ENCODE measurements around the gene KLRC3. TPM values are rescaled to one million over a fixed set of nuclear protein-coding genes. Genes with fewer than 3 reads are reported as not detected.
"Not testable (repeated sequence)": the region's sequence is repeated elsewhere in the genome, so short reads cannot be mapped to it uniquely, and the experiment has no call there.

KLRC3 gene
- total RNA-seq, 6 experiments from 2014 or later = not detected

DNA sequence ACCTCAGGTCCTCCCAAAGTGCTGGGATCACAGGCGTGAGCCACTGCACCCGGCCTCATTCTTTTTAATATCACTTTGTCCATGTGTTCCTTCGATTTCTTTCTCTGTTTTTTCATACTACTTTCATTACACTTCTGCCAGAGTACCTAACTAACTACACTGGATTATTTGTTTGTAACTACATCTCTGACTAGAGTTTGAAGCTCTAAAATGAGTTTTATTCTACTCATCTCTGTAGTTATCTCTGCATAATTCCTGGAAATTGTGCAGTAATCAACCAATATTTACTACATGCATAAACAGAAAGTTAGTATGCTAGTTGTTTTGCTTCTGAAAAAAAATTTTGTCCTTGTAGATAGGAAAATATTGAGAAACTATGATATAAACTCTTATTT, 45.8 kb downstream of the KLRC3 start:
- Histone ChIP-seq H3K9me3 (no peaks in the 10 kb centered on the region), H3K4me3 (no peak overlapping the region), H3K27me3 (no peaks in the 10 kb centered on the region), H3K36me3 (no peaks in the 10 kb centered on the region), H3K4me1 (no peaks in the 10 kb centered on the region), H3K27ac (no peak overlapping the region)
- WGBS (ENCODE audit: insufficient coverage, low coverage, low lambda C conversion rate, missing lambda C conversion rate) = 61% methylated on average over 3 of the region's 3 CpGs
- intact Hi-C loops (cut with DNase I) = no loop called here
- TF ChIP-seq POLR2A (IDR thresholded peaks at IDR 0.05) (no peak), CTCF (IDR thresholded peaks at IDR 0.05) (no peak)
- ATAC-seq (no peak), DNase-seq (no peak)

GRCh38 chr12:10372559-10372958, 47.8 kb downstream of the KLRC3 start:
- DNase-seq = no peak

GRCh38 chr12:10371893-10372535, 48.4 kb downstream of the KLRC3 start:
- DNase-seq; H3K27ac ChIP-seq; H3K4me3 ChIP-seq; H3K9me3 ChIP-seq; ATAC-seq; H3K36me3 ChIP-seq; intact Hi-C loops (cut with DNase I); H3K4me1 ChIP-seq; H3K27me3 ChIP-seq: not testable (repeated sequence)
- 41% methylated on average over 6 of the region's 6 CpGs for WGBS (ENCODE audit: insufficient coverage, low coverage, low lambda C conversion rate, missing lambda C conversion rate)

More at GRCh38 chr12:10372559-10372958, 47.8 kb downstream of the KLRC3 start:
- peak; percentile 30 to 57 (median 48) for ATAC-seq
- TF ChIP-seq POLR2A (IDR thresholded peaks at IDR 0.05) (no peak), CTCF (IDR thresholded peaks at IDR 0.05) (no peak)
- no CpG with 5 or more reads among the region's 1 CpG for WGBS (ENCODE audit: insufficient coverage, low coverage, low lambda C conversion rate, missing lambda C conversion rate)
- no peaks in the 10 kb centered on the region for H3K27me3 ChIP-seq
- intact Hi-C loops (cut with DNase I) = no loop called here
- H3K9me3 ChIP-seq = no peaks in the 10 kb centered on the region
- no peaks in the 10 kb centered on the region for H3K36me3 ChIP-seq
- no peak overlapping the region for H3K4me3 ChIP-seq
- no peaks in the 10 kb centered on the region for H3K4me1 ChIP-seq
- H3K27ac ChIP-seq = no peak overlapping the region

GRCh38 chr12:10369557-10370415, 50.6 kb downstream of the KLRC3 start:
- DNase-seq (no peak), ATAC-seq (no peak)
- Histone ChIP-seq H3K27ac (no peak overlapping the region), H3K9me3 (no peaks in the 10 kb centered on the region), H3K4me3 (no peak overlapping the region), H3K4me1 (peaks cover 0 to 5% (median 0%) of the 10 kb centered on the region in 4 donors), H3K36me3 (no peaks in the 10 kb centered on the region), H3K27me3 (no peaks in the 10 kb centered on the region)
- 88% methylated on average over 7 of the region's 8 CpGs for WGBS (ENCODE audit: insufficient coverage, low coverage, low lambda C conversion rate, missing lambda C conversion rate)
- intact Hi-C loops (cut with DNase I) = no loop called here
- TF ChIP-seq POLR2A (IDR thresholded peaks at IDR 0.05) = no peak
- TF ChIP-seq CTCF (IDR thresholded peaks at IDR 0.05) = no peak

Data from right lobe of liver (tissue), 6 donors.